Fibroblast of gingiva (primary cell): ENCODE data around the gene KDM4C.
"Not testable (repeated sequence)": the region's sequence is repeated elsewhere in the genome, so short reads cannot be mapped to it uniquely, and the experiment has no call there.

Source experiments
- DNase-seq: peaks from one replicate; pipeline ENCODE4 v3.0.0-alpha.2; 2011; ENCODE audit warnings: low read depth

The KDM4C gene

GRCh38 chr9:6757456-6758247 is at the start of gene KDM4C:
Gene KDM4C (plus strand): TSS chr9:6757973. CDS start chr9:6792989, 35,016 bp downstream.
- DNase-seq: peak; percentile 96

DNA sequence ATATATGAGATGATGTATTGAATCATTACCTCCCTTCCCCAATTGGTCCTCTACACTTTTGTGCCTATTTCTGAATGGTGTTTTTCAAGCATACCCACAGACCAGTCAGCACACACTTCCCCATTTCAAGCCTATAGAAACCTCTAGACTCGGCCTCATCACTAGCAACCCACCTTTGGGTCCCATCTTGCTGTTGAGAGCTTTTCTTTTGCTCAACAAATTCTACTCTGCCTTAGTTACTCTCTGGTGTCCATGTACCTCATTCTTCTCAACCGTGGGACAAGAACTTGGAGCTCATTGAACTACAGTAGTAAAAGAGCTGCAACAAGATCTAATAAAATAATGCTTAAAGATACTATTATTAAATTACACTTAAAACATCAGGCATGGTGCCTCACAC is 49.0 kb upstream of the KDM4C start:
- DNase-seq: no peak

GRCh38 chr9:6711403-6711802 is 46.4 kb upstream of the KDM4C start:
- DNase-seq: peak; percentile 68

GRCh38 chr9:6712041-6712440 is 45.7 kb upstream of the KDM4C start:
- no peak for DNase-seq

DNA sequence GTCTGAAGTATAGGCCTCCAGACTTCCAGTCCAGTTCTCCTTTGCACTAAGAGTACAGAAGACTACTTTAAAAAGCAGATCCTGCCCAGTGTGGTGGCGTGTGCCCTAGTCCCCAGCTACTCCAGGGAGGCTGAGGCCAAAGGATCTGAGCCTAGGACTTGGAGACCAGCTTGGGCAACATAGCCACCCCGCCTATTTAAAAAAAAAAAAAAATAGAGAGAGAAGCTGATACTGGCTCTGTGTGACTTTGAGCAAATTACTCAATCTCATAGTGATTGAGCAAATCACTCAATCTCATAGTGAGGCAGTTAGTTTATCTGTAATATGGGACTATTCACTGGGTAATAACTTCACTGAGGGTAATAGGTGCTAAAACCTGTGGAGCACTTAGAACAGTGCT is 43.6 kb upstream of the KDM4C start:
- no peak for DNase-seq

DNA sequence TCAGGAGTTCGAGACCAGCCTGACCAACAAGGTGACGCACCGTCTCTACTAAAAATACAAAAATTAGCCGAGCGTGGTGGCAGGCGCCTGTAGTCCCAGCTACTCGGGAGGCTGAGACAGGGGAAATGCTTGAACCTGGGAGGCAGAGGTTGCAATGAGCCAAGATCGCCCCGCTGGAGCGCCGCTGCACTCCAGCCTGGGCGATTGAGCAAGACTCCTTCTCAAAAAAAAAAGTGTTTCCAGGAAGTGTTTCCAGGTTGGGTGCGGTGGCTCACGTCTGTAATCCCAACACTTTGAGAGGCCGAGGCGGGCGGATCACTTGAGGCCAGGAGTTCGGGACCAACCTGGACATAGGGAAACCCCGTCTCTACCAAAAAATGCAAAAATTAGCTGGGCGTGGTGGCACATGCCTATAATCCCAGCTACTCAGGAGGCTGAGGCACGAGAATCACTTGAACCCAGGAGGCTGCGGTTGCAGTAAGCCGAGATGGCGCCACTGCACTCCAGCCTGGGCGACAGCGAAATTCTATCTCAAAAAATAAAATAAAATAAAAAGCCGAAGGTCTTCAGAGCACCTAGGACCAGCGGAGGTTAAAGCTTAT is 42.5 kb upstream of the KDM4C start:
- DNase-seq: not testable (repeated sequence)

DNA sequence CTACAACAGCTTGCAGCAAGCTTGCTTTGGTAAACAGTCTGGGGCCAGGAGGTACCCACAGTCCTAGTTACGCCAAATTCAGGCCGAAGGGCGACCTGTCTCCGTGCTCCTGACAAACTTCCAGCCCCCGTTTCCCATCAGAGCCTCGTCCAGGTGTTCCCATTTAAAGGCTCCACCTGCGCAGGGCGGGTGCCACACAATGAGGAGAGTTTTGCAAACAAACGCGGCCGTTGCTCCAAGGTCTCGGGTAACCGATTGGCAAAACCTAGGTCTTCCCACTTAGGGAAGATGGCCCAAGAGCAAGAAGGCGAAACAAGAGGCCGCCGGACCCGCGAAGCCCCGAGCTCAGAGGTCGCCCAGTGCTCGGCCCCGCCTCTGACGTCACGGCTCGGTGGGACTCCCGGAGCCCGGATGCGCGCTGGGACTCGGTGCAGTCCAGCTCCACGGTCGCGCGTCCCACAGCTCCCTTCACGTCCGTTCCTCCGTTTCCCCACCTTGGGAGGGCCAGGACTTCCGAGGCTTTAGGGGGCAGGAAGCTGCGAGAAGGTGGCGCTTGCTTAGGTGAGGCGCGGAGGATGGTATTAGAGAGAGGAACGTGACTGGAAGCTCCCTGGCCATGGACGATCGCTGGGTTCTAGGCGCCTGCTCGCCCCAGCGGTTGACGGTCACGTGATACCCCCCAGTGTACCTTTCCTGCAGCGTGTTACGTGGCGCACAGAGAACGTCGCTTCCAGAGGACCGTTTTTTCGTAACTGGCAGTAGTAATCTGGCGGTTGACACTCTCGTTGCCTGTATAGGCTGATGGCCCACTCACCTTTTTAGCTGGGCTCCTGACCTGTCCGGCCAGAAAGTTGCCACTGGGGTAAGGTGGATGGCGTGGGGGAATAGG is 41.8 kb upstream of the KDM4C start:
- DNase-seq: no peak

GRCh38 chr9:6716766-6717165 is 41.0 kb upstream of the KDM4C start:
- no peak for DNase-seq

DNA sequence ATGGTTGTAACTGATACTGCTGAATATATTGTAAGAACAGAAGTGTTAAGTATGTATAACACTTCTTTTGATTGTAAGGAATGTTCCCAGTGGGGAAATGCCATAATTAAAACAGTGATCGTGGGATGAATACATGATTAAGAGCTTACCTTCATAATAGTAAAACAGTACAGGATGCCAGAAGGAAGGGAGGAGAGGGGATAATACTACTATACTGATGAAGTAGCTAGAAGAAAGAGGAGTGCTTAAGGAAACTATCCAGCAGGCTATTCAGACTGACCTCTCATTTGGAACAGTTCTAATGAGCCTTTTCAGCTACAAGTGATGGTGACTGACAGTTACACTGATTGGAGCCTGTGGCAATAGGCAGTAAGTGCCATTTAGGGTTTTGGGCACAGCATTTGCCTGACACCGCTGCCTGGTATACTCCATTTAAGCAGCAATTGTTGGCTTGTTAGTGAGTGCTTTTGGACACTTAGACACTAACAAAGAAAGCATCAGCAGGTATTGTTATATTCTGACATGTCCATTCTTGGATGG is 33.8 kb upstream of the KDM4C start:
- DNase-seq: no peak

DNA sequence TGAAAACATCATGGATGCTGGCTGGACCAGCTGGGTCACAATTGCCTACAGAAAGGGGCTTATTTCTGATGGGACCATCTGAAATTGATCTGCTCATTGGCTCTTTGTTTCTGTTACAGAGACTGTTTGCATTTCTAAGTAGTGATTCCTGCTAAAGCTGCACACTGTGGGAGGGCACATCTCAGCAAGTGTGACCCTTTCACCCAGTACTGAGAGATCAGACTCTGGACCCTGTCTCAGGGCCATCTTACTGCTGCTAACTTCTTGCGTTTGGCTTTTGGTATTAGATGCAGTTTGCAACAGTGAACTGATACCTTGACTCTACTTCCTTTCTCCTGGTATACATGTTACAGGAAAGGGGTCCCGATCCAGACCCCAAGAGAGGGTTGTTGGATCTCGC is 24.5 kb upstream of the KDM4C start:
- no peak for DNase-seq

DNA sequence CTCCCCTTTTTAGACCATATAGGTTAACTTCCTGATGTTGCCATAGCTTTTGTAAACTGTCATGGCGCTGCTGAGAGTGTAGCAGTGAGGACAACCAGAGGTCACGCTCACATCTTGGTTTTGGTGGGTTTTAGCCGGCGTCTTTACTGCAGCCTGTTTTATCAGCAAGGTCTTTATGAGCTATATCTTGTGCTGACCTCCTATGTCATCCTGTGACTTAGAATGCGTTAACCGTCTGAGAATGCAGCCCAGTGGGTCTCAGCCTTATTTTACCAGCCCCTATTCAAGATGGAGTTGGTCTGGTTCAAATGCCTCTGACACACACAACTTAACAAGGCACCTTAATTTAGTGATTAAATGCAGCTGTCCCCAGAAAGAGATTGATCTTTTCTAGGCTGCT is 23.9 kb upstream of the KDM4C start:
- DNase-seq: no peak

- DNase-seq: no peak
Measured at GRCh38 chr9:6735422-6735821, 22.4 kb upstream of the KDM4C start.

DNA sequence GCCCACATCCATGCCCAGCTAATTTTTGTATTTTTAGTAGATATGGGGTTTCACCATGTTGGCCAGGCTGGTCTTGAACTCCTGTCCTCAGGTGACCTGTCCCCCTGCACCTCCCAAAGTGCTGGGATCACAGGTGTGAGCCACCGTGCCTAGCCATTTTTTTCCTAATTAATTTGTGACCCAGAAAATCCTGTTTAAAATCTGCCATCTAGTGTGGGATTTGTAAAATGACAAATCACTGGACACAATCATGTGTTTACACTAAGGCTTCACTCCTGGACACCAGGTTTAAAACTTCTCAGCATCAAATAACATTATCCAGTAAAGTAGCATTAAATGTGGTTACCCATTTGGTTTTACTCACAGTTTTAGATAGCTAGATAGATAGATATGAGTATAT is 18.6 kb upstream of the KDM4C start:
- no peak for DNase-seq

DNA sequence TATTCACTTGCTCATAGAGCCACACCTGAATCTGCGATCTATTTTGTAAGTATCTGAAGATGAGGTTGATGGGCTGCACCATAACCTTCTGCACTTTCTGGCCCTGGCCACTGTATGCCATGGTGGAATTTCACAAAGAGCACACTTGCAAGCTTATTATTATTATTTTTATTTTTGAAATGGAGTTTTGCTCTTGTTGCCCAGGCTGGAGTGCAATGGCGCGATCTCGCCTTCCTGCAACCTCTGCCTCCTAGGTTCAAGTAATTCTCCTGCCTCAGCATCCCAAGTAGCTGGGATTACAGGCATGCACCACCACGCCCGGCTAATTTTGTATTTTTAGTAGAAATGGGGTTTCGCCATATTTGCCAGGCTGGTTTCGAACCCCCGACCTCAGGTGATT is 8.9 kb upstream of the KDM4C start:
- DNase-seq: not testable (repeated sequence)

- DNase-seq: not testable (repeated sequence)
Measured at GRCh38 chr9:6754861-6755260, 2.9 kb upstream of the KDM4C start.

DNA sequence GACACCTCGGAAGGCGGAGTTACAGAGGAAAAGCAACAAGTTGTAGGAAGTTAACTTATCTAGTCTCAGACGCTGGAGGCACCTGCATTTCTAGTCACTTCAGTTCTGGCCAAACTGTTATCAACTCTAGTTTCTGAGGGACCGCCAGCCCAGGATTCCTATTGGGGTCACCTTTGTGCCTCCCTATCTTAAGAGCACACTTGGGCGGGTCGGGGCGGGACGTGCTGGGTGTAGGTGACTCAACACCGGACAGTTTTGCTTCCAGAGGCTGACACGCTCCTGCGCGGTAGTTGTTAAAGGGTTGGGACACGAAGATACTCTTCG is 679 bp upstream of the KDM4C start:
- no peak for DNase-seq

- peak; percentile 2 for DNase-seq
Measured at GRCh38 chr9:6758248-6758497, 400 bp downstream of the KDM4C start.

- DNase-seq: peak; percentile 34
Measured at GRCh38 chr9:6758498-6759184, 868 bp downstream of the KDM4C start.

- peak; percentile 85 for DNase-seq
Measured at GRCh38 chr9:6759185-6759977, 1.6 kb downstream of the KDM4C start.

GRCh38 chr9:6761306-6761705 is 3.5 kb downstream of the KDM4C start:
- DNase-seq: no peak

DNA sequence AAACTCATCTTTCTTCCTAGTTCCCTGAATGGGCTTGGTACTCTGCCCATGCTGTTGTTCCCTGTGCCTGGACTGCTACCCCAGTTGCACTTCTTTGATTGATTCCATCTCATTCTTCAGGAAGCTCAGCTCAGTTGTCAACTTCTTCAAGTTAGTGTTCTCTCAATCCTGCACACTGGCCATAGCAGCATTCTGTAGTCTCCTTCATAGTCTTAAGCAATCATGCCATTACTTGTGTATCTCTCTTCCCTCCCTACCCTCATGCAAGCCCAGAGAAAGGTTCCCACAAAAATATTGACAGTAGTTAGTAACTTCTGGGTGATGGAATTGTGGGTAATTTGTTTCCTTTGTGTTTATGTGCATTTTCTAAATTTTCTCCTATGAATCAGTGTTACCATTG is 5.5 kb downstream of the KDM4C start:
- no peak for DNase-seq

- no peak for DNase-seq
Measured at GRCh38 chr9:6764011-6764410, 6.2 kb downstream of the KDM4C start.
